ENCODE measurements around the gene SMIM35.

SMIM35 gene

GRCh38 chr11:118059246-118059940 lies 27.4 kb downstream of the SMIM35 start:
- peak in 2 of 58 donors; percentile 9 to 37 for DNase-seq

GRCh38 chr11:118058311-118059245 lies 28.2 kb downstream of the SMIM35 start:
- DNase-seq = no peak

GRCh38 chr11:118057251-118058145 lies 29.3 kb downstream of the SMIM35 start:
- no peak for DNase-seq

GRCh38 chr11:118056806-118057205 lies 30.0 kb downstream of the SMIM35 start:
- no peak for DNase-seq

DNA sequence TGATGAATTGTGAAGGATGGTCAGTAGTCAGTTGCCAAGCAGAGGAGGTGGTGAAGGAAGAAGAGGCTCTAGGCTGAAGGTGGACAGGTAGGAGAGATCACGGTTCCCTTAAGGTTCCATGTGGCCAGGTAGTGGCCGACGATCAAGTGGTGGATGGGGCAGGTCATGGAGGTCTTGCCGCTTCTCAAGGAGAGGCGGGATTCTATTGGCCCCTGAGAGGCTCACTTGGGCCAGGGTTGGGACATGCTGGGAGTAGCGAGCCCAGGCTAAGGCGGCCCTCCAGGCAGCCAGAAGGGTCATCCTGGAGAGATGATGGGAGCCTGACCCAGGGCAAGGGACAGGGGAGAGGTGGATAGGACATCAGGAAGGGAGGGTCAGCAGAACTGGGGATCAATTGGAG lies 30.8 kb downstream of the SMIM35 start:
- no peak for DNase-seq

DNA sequence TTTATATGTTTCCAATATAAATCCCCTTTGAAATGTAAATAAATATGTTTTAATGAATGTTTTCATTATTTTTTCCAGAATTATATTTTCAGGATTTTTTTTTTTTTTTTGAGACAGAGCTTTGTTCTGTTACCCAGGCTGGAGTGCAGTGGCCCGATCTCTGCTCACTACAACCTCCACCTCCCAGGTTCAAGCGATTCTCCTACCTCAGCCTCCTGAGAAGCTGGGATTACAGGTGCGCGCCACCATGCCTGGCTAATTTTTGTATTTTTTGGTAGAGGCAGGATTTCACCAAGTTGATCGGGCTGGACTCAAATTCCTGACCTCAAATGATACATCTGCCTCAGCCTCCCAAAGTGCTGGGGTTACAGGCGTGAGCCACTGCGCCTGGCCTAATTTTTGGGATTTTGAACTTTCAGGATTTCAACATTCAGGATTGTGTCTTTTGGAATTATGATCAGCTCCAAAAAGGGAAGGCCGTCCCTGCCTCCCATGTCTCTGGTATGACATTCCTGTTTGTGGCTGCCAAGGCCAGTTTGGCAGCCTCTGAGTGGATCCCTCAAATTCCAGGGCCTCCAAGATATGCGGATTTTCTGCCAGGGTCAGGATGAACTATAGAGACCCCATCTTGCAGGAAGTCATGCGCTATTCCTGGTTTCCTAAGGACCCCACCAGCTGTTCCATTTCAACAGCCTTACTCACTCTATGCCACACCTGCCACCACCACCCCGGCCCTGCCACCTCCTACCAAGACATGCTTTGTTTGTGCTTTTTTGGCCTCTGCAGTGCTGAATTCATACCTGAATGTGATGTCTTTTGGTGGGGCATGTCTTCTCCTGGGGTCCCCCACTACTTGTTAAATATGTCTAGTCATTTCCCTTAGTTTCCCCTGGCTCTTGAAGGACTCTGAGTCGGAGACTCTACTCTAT lies 31.8 kb downstream of the SMIM35 start:
- no peak for DNase-seq

DNA sequence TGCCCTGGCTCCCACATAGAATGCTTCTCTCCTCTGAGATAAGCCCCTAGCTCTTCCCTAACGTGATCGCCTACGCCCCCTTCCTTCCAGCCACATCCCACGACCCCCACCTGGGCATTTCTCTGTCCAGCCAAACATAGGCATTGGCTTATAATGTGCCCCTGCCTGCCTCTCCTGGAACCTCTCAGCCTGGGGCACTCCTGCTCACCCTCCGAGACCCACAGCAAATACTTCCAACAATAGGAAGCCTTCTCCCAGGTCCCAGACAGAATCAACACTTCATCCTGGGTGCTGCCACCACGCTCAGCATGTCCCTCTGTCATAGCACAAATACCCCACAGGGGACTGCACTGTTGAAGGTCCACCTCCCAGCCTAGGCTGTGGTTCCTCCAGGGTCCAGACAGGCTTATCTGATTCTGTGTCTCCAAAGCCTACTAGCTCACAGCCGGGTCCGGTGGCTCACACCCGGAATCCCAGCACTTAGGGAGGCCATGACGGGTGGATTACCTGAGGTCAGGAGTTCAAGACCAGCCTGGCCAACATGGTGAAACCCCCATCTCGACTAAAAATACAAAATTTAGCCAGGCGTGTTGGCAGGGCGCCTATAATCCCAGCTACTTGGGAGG lies 34.1 kb downstream of the SMIM35 start:
- no peak for DNase-seq

- DNase-seq = no peak
Measured at GRCh38 chr11:118051611-118052461, 34.9 kb downstream of the SMIM35 start.

DNA sequence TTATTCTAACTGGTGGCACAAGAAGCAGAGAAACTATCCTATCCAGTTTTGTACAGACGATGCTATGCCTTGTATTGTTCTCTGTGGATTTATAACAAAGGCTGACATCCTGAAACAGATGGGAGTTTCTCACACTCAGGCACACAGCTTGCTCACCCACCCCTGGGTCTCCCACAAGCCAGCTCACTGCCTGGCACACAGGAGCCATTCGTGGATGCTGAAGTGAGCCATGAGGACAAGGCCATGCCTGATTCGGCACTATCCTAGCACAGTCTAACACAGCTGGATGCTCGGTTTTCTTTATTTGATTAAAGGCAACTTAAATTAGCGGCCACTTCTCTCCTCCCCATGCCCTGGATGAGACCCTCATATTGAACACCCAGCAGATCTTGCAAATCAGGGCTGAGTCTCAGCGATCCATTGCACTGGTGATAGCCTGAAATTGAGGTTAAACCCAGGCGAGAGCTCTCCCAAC lies 35.6 kb downstream of the SMIM35 start:
- DNase-seq = no peak

GRCh38 chr11:118050208-118050891 lies 36.4 kb downstream of the SMIM35 start:
- DNase-seq = no peak

- DNase-seq = no peak
Measured at GRCh38 chr11:118049771-118050170, 37.0 kb downstream of the SMIM35 start.

GRCh38 chr11:118048472-118049370 lies 38.0 kb downstream of the SMIM35 start:
- no peak for DNase-seq

- DNase-seq = no peak
Measured at GRCh38 chr11:118047749-118048148, 39.0 kb downstream of the SMIM35 start.

DNA sequence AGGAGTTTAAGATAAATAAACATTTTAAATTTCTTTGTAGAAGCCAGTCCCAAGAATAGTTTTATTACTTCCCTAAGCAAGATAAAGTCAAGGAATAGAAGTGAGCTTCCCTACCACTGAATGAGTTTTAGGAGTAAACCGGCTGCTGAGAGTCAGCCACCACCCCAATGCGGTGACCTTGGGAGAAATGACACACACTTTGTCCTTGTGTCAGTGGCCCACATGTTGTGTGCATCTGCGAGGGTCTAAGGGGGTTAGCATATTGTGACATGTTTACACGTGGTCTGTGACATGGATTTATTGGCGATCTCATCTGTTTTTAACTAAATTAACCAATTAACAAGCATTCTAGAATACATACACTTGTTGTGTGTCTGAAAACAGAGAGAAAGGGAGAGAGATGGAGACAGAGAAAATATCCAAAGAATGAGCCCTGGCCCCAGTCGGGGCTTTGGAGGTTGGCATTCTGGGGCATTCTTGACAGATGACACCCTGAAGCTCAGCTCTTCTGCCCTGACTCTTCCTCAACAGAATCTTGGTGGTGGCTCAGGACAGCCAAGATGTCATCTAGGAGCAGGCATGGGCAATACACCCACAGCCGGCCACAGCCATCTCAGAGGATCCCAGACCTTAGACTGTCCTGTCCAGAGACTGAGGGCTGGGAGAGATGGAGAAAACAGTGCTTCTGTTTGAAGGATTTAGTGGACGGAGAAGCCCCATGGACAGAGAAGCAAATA lies 39.6 kb downstream of the SMIM35 start:
- no peak for DNase-seq

DNA sequence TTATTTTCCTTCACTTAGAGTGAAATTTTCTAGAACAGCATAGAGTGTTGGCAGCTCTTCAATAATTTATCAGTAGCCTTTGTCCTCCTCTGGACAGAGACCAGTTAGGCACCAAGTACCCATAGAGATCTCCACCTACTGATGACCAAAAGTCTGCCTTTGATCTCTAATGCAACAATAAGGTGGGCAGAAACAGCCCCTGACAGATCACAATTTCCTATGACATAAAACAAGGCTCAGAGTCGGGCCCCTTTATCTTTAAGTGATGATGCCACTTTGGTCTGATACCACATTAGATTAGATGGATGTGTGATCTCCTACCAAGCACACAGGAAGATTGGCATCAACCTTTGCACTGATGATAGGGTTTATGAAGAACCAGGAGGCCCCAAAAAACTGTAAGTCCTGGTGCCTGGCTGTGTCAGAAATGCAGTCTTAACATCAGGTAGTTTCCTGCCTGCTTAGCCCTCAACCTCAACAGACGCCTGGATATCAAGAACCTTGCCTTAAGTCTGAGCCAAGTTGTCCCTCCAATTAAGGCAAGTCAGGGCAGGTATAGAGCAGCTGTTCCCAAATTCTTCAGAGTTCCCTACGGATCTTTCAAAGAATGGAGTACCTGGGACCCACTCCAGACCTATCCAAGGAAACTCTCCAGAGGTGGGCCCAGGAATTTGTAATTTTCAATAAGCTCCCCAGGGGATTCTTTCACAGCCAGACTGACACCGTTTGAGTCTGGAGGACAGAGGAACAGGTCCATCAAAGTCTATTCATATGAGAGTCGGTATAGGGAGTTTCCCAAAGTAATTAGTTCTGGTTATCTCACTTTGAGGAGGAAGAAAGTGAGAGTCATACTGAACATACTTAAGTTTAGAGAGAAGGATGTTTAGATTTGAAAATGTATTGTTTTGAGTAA lies 40.5 kb downstream of the SMIM35 start:
- DNase-seq = no peak
